HG02884 (cell line): ENCODE measurements around the gene PPP2R5D.
"Not testable (repeated sequence)": the region's sequence is repeated elsewhere in the genome, so short reads cannot be mapped to it uniquely, and the experiment has no call there.

Source experiments
- ATAC-seq: cut with Tn5 transposase; IDR thresholded peaks from one replicate; pipeline ENCODE4 v1.9.1; 2021; ENCODE audit warnings: mild to moderate bottlenecking, moderate library complexity; ENCODE audit not compliant: unreplicated experiment

The PPP2R5D gene

DNA sequence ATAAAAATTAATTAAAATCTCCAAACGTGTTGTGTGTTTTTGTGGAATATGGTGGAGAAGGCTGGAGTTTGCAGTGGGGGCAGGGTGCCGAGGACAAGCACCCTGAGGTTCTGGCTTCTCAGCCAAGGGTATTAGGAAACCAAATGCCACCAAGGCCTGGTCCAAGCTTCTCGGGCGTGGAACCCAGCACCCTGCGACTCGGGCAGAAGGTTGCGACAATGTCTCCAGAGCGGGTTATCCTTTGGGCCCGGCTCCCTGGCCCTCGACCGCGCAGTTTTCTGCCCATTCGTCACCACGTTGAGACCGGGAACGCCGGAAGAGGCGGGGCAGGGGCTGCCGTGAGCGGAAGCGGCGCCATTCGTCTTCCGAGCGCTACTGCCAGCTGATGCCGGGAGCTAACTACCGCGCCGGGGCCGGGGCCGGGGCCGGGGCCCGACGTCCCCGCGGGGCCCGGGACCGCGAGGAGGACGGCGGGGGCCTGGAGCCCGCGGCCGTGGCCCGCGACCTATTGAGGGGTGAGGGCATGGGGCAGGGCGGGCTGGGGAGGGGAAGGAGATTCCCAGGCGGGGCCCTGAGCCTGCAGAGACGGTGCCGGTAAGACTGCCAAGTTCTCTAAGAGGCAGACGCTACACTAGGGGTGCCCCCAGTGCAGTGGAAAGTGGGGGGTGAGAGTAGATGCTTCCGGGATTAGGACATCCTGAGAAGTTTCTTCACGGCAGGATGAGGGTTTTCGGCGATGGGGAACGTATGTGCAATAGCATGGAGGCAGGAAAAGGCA is 37.1 kb downstream of the PPP2R5D start, which contains the start of gene RRP36:
Gene RRP36 (plus strand): TSS at position 354 of the 778 bp plus-strand sequence. CDS start 32 bp downstream, at position 386.
- no peak for ATAC-seq

GRCh38 chr6:43024436-43024835 is 40.1 kb downstream of the PPP2R5D start:
- no peak for ATAC-seq

GRCh38 chr6:43026365-43026764 is 42.0 kb downstream of the PPP2R5D start:
- ATAC-seq, result no peak

GRCh38 chr6:43029120-43029519 is 44.8 kb downstream of the PPP2R5D start:
- no peak for ATAC-seq

GRCh38 chr6:43032326-43032725 is 48.0 kb downstream of the PPP2R5D start:
- no peak for ATAC-seq

GRCh38 chr6:43033496-43034189 is 49.3 kb downstream of the PPP2R5D start:
- no peak for ATAC-seq

GRCh38 chr6:43034190-43034525 is 49.8 kb downstream of the PPP2R5D start:
- ATAC-seq, result no peak

GRCh38 chr6:43035495-43036194 is 51.3 kb downstream of the PPP2R5D start:
- ATAC-seq, result no peak

- ATAC-seq, result no peak
These were observed 52.3 kb downstream of the PPP2R5D start for GRCh38 chr6:43036712-43037111.

- no peak for ATAC-seq
These were observed 52.8 kb downstream of the PPP2R5D start for GRCh38 chr6:43037197-43037596.

DNA sequence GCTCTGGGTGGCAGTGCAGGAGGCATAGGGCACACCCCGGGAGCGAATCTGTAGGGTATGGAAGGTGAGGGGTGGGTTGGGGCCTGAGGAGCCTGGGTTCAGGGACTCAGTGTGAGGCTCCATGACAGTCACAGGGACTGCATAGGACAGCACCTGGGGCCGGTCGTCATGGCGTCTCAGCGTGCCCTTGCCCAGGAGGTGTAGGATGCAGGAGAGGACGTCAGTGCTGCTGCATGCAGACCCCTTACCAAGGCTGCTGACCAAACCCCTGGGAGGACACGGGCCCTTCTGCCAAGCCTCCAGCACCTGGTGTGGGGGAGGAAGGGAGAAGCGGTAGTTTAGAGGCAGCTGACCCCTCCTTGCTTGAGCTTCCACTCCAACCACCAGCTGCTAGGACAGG is 53.3 kb downstream of the PPP2R5D start:
- ATAC-seq, result no peak

DNA sequence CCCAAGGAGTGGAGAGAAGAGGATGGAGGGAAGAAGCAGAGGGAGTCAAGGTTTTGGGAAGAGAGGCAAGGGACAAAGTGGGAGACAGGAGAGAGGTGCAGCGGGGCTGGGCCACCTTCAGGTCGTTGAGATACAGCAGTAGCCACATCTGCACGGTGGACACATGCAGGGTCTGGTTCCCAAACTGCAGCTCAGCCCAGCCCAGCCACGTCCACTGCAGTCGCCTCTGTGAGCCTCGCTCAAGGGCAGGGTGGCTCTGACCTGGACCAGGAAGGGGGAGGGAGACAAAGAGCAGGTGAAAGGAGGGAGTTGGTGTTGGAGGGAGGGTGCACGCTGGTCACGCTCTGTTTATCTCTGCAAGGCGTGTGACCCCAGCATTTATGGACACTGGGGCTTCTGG is 54.4 kb downstream of the PPP2R5D start:
- no peak for ATAC-seq

GRCh38 chr6:43040542-43041257 is 56.3 kb downstream of the PPP2R5D start:
- no peak for ATAC-seq

DNA sequence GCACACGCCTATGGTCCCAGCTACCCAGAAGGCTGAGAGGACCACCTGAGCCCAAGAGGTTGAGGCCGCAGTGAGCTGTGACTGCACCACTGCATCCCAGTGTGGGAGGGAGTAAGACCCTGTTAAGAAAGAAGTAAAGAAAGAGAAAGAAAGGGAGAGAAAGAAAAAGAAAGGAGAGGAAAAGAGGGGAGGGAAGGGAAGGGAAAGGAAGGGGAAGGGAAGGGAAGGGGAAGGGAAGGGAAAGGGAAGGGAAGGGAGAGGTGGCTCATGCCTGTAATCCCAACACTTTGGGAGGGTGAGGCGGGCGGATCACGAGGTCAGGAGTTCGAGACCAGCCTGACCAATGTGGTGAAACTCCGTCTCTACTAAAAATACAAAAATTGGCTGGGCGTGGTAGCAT is 57.1 kb downstream of the PPP2R5D start:
- not testable (repeated sequence) for ATAC-seq

GRCh38 chr6:43043310-43043709 is 58.9 kb downstream of the PPP2R5D start:
- ATAC-seq, result no peak

DNA sequence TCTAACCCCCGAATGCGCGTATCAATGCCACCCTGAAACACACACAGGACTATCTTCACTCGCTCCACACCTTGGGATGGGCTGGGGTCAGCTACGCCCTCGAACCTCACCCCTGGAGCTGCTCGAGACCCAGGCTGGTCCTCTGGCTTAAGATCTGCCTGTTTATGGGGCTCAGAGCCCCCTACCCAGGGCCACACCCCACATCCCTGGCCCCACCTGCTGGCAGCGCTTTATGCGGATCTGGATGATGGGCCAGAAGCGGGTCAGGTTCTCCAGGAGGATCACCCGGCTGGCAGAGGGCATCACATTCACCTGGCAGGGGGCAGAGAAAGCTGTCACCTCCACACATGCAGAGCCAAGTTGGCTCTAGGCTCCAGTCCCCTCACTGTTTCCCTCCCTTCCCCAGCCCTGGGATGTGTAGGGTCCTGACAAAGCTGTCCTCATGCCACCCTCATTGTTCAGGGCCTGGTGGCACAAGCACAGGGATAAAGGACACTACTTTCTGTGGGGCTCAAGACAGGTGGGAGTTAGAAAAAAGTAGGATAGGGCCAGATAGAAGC is 61.1 kb downstream of the PPP2R5D start:
- ATAC-seq, result no peak

DNA sequence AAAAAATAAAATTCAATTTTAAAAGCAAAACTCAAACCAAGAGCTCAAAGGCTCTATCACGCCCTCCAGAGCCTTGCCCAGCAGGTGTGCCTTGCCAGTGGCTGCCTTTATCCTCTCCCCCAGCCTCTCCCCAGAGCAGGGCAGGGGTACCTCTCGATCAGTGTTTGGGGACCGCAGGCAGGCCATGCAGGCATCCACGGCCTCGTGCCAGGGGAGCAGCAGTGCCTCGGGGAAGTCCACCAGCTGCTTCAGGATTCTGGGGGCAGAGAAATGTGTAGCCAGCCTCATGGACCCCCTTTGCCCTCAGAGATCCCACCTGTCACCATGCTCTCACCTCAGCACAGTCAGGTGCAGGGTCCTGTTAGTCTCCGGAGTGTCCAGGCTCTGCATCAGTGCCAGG is 63.6 kb downstream of the PPP2R5D start:
- ATAC-seq, result no peak

GRCh38 chr6:43050981-43051380 is 66.6 kb downstream of the PPP2R5D start:
- no peak for ATAC-seq

GRCh38 chr6:43052225-43052841 is 68.0 kb downstream of the PPP2R5D start:
- no peak for ATAC-seq

GRCh38 chr6:43052842-43053544 is 68.6 kb downstream of the PPP2R5D start:
- peak; percentile 10 for ATAC-seq
